ENCODE data around the gene A1CF.
"Not testable (repeated sequence)": the region's sequence is repeated elsewhere in the genome, so short reads cannot be mapped to it uniquely, and the experiment has no call there.

A1CF gene

DNA sequence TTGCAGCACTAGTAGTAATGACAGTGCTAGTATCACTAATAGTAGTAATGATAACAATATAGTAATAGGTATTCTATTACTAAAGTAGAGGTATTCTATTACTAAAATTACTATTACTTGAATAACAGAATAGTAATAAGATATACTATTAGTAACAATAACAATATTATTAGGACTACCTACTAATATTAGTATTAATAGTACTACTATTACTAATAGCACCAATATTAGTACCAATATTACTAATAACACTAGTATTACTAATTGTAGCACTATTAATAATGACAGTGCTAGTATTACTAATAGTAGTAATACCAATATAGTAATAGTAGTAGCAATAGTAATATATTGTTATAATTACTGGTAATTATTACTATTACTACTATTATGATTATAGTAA, 24.1 kb downstream of the A1CF start:
- no peak for DNase-seq

DNA sequence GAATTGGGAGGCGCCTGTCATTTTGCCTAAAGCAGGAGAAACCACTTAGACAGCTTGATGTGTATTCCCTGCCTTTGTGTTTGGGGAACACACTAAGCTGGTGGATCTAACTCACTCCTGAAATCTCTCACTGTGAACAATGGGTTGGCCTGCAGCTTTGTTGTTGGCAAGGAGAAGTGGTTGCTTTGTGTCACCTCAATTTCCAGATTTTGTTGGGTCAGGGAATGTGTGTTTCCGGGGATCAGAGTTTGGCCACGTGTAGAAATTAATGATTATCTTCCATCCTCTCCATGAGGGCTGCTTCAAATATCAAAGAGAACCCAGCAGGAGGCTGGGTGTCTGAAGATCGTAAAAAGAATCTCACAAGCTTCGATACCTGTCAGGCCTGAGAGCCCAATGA, 27.8 kb downstream of the A1CF start:
- DNase-seq, result no peak

DNA sequence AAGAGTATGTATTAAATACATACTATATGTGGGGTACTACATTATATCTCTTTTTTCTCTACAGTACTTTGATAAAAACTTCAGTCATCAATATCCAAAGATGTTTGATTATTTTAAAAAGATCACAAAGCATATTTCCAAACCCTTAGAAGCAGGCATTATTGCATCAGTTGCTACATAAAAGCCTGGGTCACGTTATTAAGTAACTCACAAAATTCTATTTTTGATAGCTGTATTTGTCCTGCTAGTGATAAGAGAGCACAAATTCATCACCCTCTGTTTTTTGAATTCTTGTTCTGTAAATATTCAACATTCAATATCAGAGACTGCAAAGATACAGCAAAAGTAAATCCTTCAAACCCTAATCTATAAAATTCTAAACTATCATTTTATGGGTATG, 30.0 kb downstream of the A1CF start:
- DNase-seq, result no peak

DNA sequence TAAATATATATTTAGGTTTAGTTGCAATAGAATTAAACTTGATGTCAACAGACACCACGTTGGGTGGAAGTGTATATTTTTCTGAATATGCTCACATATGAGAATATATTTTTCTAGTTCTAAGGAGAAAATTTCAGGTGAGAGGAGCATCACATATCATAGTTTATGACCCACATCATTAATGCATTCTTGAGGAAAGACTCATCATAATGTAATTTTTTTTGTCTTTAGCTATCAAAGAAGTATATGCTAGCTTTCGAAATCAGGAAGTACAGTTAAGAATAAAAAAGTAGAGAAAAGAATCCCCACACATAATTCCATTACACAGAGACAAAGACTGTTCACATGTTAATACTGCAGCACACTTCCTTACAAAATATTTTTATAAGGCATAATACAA, 30.4 kb downstream of the A1CF start:
- no peak for DNase-seq

DNA sequence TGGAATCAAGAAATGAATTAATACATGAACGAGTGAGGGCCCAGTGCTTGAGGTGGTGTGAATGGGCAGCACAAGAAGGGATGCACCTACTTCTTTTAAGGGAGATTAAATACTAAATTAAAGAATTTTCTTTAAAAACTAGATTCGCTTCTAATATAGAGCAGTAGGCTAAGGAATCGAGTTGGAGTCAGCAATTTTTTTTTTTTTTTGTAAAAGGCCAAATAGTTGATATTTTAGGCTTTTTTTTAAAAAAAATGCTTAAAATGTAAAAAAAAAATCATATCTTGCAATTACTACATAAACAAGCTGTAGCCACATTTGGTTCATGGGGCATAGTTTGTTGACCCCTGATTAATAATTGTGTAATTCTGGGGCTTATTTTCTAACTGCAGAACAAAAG, 31.9 kb downstream of the A1CF start:
- no peak for DNase-seq

DNA sequence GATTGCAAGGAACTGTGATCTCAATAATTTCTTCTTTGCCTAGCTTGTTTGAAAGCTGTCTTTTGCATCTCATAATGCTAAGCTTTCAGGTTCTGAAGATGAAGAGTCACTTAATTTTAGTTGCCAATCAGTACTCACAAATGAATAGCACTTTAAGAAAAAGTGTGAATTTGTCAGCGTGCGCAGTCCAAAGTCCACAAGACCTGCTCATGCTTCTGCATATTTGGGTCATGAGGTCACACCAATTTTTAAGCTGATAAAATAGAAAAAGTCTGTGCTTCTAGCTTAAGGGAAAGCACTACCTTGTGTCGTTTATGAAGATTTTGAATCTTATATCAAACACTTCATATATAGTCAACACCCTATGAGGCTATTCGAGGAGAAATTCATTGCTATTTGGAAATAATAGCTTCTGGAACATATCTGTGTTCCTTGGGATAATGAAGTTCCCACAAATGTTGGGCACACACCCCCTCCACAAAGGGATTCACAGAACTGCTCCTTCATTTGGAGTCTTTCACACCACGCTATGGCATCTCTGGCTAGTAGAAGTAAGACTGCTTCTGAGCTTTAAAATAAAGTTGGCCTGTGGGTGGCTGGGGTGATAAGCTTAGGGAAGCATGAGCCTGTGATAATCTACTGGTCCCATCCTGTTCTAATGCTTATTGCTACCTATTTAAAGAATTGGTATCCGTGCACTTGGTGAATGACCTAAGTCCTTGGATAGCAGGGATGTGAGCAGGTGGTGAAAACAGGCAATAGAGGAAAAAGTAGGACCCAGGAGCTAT, 33.3 kb downstream of the A1CF start:
- DNase-seq, result no peak

DNA sequence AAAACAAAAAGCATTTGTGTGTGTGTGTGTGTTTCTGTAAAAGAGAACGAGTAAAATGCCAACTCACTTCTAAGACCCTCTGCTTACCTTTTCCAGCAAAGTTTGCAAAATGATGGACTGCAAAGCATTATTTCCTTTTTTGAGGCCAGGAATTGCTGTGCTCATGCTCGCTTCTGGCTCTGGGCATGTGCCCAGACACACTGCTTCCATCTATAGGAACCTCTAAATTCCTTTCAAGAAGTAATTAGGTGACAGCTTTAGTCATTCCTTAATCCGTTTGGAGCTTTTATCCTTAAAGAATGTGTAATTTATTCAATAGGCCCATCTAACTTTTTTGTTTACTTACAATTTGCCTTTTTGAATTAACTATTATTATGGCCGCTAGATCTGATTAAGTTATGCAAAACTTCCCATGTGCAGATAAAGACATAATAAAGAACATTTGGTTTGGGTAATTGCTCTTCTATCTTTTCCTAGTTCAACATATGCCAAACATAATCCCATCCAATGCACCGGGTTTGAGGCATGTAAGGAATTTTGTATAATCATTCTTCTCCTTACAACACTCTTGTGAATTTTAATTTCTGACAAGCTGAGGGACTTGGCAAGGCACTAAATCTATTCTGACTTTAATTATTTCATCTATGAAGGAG, 34.7 kb downstream of the A1CF start:
- DNase-seq, result no peak

DNA sequence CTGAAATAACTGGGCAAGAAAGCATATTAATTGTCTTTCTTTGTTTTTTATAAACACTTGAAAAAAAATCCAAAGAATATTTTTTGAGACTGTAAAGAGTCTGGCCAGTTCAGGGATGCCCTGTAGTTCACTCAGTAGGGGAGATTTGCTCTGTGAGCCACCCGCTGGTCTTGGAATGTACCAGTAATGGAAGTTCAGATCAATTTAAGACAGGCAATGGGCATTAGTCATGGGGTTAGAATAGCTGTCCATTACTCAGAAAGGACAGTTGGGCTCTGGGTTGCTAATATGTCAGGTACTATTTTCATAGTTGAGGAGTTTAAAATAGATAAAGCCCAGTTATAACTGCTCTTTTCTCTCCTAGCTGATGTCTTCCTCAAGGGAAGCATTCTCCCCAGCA, 38.7 kb downstream of the A1CF start:
- no peak for DNase-seq

DNA sequence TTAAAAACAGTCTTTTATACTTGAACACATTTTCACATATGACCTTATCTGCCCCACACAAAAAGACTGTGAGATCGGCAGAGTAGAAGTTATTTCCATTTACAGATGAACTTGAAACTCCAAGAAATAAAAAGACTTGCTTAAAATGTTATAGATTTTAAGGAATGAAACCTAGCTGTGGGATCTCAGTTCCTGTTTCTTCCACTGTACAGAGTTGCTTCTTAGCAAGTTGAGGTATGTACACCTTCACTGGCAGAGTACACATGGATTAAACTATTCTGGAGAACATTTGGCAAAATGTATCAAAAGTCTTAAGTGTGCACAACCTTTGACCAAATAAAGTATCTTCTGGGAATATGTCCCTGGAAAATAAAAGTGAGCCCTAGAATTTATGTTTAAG, 48.3 kb downstream of the A1CF start:
- DNase-seq, result no peak

DNA sequence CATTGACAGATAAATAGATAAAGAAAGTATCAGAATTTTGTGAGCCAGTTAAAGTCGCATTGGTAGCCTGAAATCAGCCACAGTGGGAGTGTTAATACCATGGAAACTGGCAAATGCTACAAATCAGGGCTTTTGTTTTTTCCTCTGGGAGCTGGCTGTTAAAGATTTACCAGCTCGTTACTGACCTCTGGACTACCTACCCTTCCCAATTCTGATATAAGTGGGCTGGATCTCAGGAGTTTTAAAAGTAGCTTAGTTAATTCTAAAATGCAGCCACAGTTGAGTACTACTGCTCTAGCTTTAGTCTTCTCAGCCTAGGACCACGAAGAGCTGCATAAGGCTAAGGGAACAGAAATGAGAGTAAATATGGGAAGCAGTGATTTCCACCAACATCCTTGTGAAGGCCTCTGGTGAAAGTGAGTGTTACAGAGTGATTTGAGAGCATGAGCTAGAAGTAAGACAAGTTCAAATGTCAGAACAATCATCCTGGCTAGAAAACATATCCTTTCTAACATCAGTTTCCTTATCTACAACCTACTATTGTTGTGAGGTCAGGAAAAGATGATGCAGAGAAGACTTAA, 53.2 kb downstream of the A1CF start:
- DNase-seq, result no peak

DNA sequence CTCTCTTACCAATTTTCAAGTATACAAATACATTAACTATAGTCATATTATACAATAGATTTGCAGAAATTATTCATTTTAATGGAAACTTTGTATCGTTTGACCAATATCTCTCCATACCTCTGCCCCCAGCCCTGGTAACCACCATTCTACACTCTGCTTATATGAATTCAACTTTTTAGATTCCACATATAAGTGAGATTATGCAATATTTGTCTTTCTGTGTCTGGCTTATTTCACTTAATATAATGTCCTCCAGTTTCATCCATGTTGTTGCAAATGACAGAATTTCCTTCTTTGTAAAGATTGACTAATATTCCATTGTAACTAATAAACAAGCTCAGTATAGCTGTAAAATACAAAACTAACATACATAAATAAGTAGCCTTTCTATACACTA, 55.4 kb downstream of the A1CF start:
- no peak for DNase-seq

DNA sequence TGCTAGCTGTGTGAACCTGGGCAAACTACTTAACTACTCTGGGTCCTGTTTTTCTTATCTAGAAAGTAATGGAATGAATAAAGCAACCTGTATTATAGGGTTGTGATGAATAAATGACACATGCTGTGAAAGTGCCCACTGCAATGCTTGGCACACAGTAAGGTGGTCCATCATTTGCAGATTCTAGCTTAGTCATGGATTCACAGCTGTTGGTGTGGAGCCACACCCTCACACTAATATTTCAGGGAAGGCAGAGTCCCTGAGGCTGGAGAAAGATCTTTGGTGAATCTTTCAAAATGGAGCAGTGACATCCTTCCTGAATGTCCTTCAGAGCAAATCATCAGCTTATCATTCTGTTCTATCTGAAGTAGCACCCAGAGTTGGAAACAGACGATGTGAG, 60.6 kb downstream of the A1CF start:
- no peak for DNase-seq

DNA sequence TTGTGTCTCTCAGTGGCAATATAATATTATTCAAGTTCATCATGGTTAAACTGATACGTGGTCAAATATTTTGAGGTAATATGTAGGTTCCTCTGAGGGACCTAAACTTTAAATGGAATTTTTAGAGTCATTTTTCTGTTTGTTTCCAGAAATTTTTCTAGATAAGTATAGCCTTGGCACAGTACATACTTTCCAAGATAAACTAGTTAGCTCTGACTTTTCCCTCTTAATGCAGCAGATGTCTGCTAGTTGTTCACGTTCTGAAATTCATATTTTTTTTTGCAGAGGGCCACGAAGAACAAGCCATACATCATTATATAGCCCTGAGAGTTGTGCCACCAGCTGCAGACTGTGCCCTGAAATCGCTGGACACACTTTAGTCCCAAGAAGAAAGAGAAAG, 61.6 kb downstream of the A1CF start:
- no peak for DNase-seq

DNA sequence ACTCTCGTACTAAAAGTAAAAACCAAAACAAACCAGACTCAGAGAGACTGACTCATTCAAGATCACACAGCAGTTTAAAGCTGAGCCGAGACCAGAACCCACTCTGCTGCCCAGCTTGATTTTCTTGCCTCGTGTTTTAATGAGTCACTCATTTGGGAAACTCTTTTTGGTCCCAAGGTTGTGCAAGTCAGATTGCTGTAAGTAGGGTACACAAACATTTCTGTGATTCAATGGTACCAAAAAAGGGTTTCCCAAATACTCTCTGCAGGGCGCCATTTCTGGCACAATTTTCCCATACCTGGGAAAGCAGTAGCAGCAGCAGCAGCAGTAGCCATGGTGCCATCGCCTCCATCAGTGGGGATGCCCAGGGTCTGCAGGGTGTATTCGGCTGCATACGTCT, 75.8 kb downstream of the A1CF start:
- no peak for DNase-seq

DNA sequence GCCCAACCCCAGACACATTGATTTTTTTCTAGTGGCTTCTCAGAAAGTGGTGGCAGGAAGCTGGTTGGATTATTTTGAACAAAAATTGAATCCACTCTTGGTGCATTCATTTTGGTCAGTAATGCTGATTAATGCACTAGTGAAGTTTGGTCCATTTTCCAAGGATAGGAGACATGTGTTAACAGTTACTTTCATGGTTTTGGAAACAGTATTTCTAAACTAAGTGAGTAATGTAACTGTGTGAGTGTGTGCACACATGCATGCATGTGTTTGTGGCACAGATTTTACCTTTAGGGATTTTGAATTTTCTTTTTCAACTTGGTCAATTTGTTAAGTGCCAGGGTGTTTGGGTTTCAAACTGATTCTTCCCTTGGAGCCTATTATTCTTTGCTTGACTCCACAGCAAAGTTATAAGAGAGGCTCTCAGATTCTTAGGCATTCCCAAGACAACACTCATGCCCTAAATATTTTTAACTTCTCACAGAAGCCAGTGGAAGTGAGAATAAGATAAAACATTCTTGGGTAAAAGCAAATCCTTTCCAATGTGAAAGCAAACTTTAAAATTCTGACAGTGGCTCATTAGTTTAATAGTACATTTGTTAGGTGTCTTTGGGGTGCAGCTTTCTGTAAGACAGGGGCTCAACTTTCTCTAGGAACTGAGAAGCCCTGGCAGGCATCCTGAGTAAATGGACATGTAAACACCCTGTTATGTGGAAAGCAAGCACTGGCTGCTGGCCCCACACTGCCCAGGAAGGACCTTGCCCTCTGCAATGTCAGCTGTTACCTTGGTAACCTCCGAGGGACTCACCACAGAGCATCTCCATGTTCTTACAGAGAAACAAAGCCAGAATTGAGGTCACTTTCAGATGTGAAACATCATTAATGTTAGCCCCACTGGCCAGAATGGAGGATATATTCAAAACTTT, 77.3 kb downstream of the A1CF start:
- DNase-seq, result no peak

DNA sequence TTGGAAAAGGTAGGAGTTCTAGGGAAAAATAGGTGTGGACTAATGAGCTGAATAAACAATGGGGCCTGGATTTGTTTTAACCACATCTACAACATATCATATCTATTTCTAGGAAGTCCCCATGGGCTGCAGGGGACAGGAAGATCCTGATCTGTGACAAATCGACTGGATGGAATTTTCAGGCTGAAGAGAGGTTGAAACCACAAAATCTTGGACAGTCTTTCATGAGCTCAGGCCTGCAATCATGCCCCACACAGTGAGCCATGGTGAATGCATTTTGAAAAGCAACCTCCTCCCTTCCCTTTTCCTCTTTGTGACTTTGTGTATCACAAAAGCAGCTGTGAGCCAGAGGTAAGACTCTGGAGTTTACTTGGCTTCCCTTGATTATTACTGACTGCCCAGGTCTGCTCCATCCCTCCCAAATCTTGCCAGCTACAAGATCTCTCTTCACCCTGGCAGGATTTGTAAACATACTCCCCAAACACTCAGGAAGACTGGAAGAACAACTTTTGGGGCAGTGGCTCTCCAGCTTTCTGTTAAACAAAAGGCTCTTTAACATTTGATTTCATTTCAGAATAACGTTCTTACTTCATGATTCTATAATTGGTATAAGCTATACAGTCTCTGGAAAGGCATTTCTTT, 79.3 kb downstream of the A1CF start:
- no peak for DNase-seq

DNA sequence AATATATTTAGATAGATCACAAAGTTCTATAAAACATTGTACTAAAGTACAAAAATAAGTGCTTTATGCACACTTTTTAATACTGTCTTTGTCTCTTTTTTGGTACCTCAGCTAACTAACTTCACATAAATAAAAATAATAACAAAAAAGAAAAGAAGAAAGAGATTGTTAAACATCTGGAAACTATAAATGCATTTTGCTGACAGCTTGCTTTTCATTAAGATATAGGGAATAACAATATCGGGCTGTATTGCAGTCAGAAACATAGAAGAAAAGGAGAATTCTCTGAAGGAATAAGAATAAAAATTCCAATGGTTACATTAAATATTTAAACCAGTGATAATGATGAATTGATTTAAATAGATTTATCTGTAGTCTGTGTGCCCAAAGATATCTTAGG, 85.8 kb downstream of the A1CF start:
- DNase-seq, result no peak

DNA sequence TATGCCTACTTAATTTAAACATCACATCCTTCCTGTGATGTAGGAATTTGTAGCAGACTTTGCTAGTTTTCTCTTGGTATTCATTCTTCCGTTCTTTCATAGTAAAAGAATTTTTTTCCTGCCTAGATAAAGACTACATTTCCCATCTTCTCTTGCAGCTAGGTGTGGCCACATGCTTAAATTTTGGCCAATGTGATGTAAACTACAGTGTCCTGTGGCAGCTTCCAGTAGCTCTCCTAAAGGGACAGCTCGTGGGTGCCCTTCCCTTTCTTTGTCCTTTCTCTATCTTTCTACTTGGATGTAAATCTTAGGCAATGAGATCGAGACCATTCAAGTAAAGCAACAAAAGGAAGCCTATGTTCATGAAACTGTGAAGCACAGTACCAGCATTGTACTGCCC, 87.1 kb downstream of the A1CF start:
- no peak for DNase-seq

DNA sequence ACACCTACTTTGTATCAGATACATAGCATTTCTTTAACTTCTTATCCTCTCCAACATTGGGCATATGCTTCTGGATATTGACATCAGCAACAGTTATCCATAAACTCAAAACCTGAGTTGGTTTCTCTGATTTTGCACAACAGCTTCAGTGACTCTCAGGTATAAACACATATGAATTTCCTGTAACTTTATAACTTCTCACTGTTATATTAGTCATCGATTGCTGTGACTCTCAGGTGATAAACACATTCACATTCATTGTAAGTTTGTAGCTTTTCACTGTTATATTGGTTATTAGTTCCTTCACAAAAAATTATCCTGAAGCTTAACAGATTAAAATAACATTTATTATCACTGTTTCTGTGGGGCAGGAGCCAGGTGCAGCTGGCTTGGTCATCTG, 88.7 kb downstream of the A1CF start:
- DNase-seq, result no peak

DNA sequence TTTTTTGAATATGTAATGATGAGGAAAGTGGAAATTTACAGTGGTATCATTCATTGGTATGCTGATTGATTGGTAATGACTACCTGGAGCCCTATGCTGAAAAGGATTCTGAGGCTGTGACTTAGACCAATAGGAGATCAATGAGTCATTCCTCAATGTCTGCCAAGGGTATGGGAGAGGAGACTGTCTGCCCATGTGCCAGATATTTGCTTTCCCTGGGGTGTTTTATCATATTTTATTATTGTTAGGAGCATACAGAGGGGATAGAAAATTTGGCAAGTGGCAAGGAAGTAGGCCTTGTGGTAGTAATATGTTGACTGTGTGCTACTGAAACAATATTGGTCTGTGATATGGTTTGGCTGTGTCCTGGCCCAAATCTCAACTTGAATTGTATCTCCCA, 90.9 kb downstream of the A1CF start:
- no peak for DNase-seq

DNA sequence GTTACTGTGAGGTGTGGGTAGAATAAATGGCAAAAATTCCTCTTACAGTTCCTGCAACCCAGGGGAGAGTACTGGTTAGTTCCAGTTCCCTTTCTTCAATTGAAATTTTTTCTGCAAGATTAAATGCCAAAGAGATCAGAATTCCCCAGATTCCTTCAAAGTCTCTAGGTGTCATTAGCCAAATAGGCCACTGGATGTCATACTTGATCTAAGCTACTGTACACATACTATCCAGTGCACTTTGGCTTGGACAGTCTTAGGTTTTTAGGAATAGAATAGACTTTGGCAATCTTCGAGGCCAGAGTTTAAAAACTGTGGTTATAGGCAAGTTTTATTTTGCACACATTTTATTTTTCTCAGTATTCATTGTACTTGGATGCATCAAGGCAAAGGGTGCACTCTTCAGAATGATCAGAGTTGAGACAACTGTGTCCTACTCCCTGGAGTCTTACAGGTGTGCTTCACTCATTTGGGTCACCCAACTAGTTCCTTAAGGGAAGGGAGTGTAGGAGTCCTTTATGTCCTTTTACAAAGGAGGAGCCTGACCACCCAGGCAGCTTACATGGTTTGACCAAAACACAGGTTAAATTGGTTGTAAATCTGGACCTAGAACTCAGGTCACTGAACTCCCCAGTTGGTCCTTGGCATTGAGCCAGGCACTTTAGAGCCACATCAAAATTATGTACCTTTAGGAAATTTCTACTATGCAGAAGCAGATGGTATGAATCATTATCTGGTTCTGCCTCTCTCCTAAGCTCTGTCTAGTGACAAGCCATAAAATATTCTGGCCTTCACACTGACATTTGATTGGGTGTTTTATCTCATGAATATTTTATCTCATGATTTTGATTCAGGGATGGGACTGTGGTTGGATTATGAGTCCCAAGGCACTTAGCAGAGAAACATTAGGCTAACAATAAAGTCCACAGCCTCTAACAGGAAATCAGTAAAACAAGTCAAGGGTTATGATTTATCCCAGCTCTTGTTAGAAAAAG, 96.2 kb downstream of the A1CF start:
- DNase-seq, result no peak

DNA sequence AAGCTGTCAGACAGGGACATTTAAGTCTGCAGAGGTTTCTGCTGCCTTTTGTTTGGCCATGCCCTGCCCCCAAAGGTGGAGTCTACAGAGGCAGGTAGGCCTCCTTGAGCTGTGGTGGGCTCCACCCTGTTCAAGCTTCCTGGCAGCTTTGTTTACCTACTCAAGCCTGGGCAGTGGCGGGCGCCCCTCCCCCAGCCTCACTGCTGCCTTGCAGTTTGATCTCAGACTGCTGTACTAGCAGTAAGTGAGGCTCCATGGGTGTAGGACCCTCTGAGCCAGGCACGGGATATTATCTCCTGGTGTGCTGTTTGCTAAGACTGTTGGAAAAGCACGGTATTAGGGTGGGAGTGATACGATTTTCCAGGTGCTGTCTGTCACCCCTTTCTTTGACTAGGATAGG, 97.5 kb downstream of the A1CF start:
- DNase-seq, result not testable (repeated sequence)
